Hematopoietic multipotent progenitor cell treated with erythropoietin and hydrocortisone succinate and interleukin-3 and kit ligand, for 8 days (in vitro differentiated cells): ENCODE results near the gene HOXB5.

Source experiments
- DNase-seq: peaks from one replicate; pipeline ENCODE4 v3.0.0-alpha.2; 2015

Gene HOXB5

DNA sequence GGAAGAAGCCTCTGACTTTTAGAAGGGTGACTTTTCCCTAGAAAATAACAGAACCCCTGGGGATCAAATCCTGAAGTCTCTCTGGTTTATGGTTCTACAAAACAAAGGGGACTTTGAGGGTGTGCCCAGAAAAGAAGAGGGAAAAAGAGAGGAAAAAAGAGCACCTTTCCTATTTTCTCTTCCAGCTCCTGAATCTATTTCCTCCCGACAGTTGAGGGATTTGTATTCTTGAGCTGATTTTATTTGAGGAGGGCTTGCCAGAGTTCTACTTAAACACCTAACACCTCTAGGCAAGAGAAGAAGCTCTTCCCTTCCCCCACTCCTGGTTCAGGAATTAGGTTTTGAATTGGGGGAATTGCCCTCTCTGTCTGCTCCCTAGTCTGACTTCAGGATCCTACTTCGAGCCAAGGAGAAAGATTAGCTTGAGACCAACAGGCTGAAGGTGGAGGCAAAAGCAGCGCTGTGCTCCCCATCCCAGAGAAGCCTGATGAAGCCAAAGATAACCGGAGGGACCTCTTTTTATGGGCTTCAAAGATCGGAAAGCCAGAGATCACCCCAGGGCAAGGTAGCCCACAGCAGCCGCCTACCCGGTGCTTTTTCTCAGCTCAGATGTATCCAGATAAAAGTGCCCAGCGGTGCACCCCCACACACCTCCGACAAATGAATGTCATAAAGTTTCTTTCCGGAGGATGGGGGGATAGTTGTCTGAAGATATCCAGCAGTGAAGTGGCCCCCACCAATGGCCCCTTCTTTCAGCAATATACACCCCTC lies 4.3 kb downstream of the HOXB5 start:
- no peak for DNase-seq

DNA sequence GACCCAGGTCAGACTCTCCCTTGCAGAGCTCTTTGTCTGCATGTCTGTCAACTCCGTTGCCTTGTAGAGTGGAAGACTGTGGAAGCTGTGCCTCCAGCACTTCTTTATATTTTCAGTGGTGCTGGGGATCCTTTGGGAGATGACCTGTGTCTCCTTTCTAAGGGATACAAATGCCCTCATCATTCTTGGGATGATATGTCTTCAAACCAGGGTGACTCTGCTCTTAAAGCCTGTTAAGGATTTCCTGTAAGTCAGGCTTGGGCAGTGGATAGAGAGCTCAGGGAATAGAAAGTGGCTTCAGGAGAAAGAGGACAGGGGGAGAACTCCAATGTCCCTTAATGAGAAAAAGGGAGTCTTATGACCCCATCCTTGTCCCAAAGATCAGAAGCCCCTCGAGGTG lies 5.1 kb downstream of the HOXB5 start:
- DNase-seq = no peak

DNA sequence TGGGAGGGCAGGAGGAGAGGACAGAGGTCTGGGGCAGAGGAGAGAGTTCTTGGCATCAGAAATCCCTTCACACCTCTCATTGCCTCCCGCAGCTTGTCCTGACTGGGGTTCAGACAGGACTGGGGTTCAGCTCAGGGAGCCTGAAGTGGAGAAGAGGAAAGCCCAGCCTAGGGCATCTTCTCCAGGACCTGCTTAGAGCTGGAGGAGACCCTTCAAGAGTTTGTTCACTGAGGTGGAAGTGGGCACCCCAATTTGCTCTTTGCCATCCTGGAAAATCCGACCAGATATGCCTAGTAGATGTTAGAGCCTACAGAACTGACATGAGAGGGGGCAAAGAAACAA lies 5.5 kb downstream of the HOXB5 start:
- DNase-seq = no peak

DNA sequence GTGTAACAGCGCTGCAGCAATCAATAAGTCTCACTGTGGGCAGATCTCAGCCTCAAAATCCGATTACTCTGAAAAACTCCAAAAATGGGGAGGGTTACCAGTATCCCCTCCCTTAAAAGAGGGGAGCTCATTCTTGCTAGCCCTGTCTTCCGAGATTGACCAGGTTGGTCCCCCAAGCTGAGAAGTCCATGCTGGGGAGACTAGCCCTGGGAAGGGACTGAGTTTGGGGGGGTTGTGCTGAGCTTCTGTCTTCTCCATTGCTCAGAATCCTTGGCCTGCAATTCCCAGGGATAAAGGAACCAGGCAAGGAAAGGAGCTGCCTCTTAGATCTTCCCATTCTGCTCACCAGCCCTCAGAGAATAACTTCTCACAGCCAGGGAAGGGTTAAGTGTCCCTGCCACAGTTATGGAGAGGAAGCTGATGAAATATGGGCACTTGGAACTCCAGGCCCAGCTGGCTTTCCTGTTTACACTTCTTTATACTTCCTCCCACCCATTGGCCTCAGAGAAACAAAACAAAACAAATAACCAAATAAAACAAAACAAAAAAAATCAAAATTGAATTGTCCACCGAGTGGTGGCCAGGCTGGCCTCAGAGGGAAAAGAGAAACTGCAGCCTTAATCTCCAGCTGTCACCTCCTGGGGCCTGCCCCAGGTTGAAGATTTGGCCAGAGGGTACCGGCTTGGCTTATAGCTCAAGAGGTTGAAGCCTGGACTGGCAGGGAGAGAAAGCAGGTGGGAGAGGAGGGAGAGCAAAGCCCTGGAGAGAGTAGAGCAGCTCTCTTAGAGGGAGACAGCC lies 6.1 kb downstream of the HOXB5 start:
- DNase-seq = no peak

DNA sequence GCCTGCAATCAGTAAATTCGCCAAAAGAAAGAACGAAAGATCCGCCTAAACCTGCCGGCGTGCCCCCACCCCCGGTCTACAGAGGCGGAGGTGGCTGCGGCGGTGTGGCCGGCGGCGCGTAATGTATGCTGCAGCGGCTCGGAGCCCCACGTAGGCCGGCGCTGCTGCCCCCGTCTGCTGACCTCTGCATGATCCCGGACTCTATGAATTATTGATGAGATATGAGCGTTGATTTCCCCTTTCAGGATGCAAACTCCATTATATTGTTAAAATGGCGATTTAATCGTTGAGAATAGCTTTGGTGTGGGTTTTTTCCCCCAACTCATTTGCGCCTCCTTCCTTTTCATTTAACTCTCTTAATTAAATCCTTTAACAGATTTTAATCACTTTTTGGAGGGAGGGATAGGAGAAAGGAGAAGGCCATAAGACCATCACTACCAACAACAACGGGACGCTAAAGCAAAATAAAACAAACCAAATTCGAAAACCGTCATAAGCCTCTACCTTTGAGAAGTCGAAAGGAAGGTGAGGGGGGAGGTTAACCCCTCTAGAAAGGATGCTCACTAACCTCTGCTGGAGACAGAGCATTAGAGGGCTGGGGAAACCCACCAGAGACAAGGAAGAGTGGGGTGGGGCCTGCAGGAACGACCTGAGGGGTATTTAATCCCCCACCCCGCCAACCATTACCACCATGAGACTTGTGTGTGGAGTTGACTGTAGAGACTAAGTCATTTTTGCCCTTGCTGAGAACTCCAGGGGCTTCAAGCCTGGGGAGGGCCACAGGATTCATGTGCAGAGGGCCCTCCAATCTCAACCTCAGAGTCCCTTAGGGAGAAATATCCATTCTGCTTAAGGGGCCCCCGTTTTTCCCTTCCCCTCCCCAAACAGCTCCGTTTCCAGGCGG lies 7.0 kb downstream of the HOXB5 start:
- no peak for DNase-seq

DNA sequence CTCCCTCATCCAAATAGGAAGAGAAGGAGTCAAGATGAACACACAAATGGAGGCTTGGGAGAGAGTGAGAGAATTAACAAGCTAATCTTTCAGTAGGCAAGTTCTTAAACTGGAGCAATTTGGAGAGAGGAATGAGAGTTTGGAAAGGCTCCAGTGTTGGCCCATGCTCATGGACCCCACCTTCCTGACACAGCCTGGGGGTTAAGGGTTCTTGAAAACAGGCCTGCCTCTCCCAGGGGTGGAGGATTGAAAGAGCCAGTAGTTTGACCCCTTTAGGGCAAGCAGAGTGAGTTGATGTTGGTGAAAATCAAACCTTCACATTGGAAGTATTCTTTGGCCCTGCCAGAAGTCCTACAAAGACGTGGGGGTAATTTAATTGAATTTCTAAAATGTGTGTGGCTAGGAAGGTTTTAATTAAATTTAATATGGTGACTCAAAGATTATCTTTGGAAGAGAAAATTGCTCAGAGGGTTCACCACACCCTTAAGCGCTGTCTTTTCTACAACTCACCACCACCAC lies 9.3 kb downstream of the HOXB5 start:
- DNase-seq = no peak

DNA sequence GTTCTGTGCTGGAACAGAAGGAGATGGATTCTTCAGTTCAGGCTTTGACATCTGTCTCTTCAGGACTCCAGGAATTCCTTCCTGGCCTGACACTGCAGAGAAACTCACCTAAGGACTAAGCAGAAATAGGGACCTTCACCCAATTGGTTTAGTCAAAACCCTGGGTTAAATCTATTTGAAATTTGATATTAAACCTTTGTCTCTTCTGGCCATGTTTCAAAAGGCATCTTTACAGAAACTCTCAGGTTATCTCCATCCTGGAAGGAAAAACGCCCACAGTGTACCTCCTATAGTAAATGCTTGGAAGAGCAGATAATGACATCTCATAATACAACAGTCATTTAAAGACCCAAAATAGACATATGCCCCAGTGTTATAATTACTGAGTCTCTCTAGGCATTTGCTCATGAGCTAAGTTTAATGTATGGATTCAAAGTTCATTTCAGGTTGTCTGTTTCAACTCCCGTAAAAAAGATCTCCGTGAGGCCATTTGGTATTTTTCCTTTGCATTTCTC lies 9.8 kb downstream of the HOXB5 start:
- no peak for DNase-seq

DNA sequence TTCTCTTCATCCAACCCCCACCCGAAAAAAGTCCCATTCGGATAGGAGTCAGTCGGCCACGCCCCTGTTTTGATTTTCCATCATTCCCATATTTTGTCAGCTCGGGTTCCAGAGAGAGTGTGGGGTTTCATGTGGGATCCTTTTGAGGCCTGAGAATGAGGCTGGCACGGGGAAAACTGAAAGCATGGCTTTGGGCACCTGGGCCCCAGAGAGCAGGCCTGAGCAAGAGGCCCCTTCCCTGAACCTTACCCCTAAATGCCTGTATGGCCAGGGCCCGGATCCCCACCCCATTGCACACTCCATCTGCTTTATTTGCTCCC lies 10.9 kb downstream of the HOXB5 start:
- no peak for DNase-seq

DNA sequence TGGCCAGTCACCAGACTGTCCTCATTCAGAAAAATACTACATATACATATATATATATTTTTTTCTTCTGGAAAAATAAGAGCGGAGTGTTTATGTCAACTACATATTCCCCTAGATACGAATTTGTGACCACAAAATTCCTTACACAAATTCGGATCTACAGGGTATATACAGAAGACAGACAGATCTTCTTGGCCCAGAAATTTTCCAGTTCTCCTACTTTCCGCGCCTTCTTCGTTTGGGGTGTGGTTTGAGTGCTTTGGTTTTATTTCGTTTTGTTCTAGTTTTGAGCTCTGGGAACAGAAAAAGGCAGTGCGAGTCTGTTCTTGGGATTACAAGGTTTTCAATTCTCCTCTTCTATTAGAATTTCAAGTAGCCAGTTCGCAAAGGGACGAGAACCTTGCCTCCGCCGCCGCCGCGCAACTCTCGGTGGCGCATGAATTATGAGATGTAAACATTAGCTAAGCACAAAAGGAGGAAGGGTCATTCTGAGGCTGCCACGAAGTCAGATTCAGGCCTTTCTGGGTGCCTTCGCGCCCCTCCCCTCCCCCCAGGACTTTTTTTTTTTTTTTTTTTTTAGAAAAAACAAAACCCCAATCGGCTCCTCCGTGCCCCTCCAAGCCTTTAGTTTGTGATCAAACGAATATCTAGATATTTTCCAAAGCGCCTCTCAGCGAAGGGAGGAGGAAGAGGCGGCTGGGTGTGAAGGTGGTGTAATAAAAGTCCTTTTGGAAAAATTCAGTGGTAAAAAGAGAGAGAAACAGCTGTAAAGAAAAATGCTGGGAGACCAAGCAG lies 13.6 kb downstream of the HOXB5 start:
- no peak for DNase-seq

DNA sequence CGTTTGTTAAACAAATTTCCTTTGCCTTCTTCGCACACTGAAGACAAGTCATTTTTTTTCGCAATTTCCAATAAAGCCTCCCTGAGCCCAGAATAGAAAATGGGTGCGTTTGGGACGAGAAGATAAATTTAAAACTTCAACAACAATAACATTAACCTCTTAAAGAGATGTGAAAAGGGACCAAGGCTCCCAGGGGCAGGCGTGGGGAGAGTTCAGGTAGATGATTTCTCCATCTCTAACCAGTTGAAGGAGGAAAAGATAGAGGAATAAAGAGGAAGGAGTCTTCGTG lies 14.2 kb downstream of the HOXB5 start:
- no peak for DNase-seq

DNA sequence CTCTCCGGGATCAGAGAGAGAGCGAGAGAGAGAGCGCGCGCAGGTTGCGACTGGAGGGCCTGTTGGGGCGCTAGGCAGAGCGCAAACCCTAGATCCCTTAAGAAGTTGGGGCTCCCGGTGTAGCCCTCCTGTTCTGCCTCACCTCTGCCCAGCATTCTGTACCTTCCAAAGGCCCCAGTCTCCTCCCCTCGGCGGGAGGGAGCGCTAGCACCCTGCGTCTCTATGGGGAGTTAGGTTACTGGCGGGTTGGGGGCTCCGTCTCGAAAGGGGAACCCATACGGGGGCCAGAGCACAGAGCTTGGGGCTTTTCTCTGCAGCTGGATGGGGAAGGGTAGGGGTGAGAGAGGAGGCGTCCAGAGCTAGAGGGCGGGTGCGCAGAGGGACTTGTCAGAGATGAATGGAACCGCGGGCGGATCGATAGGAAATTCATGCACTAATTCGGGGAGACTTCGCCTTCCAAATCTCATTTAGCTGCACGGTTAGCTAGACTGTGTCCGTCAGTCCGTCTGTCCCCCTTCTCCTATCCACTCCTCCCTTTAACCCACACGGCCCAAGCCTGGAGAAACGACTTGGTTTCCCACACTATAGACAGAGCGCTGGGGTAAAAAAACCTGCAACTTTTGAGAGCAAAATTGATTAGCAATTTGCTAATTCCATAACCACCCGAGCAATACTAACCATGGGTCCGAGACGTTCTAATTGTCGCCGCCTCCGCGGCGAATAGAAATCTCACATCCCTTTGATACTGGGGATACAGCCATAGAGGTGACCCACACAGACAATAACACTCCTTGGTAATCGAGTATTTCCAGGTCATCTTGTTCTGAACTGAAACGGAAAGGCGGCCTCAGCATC lies 14.7 kb downstream of the HOXB5 start:
- DNase-seq = no peak

DNA sequence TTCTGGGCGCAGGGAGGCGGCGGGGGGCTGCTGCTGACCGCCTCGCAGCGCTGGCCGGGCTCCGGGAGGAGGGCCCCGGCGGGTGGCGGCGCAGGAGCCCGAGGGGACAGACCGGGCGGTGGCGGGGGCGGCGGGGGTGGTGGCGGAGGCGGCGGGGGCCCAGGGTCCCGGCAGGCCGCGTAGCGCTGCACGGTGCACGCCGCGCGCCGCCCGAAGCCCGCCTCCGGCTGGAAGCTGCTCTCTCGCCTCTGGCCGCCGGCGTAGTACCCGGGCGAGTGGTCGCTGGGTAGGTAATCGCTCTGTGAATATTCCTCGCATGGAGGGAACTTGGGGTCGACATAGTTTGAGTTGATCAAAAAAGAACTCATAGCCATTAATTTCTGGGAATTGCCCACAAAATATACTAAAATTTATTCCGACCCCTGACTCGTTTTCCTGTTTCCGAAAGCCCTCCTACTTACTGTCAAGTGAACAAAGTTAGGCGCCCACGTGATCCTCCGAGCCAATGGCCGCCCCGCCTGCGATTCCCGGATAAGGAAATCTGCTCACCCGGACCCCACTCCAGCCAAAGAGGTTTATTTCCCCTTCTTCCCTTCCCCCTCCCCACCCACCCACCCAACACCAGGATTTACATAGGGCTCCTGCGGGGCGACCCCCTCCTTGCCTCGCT lies 15.5 kb downstream of the HOXB5 start, which contains the start of gene HOXB4:
TSS of gene HOXB4 (minus strand) at position 405 of the 670 bp plus-strand sequence. CDS start at position 374, 31 bp downstream.
- peak; percentile 86 for DNase-seq

DNA sequence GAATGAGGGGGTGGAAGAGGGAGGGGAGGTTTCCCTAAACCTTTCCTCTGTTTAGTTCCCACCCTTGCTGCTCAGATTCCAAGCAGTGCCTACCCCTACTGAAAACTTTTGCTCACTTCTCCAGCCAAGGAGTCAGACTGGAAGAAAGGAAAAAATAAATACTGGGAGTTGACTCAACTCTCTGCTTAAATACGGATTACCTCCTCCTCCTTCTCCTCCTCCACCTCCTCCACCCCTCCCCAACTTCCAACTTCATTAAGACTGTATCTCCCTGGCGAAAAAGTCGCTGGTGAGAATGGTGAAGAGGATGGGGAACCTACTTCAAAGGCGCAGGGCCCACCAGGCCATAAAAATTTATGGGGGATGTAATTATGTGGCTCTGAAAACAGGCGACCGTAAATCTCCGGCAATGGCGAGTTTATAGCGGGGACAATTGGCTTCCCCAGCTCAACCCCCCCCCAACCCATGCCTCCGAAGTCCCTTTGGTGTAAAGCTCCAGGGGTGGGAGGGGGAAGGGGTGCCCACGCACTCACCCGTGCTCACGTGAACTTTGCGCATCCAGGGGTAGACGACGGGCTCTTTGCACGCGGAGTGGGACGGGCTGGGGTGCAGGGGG lies 16.1 kb downstream of the HOXB5 start:
- no peak for DNase-seq

DNA sequence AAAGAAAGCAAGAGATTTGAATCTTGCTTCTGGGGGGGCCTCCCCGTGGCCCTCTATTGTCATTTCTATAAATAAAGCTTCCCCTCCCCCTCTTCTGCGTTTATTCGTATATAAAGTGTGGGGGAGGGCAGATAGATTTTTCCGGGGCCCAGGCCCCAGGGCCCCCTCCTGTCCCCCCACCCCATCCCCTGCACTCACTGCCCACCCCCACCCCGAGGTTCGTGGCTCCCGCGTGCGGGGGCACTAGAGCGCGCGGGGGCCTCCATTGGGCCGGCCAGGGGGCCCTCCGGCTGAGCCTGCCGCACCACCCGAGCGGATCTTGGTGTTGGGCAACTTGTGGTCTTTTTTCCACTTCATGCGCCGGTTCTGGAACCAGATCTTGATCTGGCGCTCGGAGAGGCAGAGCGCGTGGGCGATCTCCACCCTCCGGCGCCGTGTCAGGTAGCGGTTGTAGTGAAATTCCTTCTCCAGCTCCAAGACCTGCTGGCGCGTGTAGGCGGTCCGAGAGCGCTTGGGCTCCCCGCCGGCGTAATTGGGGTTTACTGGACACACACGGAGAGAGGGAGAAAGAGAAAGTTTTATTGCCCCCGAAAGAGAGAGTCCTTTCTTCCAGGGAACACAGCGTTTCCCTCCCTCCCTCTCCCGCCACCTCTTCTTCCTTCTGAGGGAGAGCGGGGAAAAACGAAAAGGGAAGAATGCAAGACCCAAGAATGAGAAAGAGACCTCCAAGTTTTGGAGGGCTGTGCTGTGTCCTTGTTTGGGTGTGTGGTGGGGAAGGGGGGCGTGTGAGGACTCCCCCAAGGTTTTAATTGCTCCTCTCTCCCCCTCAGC lies 16.9 kb downstream of the HOXB5 start:
- DNase-seq = peak; percentile 64

DNA sequence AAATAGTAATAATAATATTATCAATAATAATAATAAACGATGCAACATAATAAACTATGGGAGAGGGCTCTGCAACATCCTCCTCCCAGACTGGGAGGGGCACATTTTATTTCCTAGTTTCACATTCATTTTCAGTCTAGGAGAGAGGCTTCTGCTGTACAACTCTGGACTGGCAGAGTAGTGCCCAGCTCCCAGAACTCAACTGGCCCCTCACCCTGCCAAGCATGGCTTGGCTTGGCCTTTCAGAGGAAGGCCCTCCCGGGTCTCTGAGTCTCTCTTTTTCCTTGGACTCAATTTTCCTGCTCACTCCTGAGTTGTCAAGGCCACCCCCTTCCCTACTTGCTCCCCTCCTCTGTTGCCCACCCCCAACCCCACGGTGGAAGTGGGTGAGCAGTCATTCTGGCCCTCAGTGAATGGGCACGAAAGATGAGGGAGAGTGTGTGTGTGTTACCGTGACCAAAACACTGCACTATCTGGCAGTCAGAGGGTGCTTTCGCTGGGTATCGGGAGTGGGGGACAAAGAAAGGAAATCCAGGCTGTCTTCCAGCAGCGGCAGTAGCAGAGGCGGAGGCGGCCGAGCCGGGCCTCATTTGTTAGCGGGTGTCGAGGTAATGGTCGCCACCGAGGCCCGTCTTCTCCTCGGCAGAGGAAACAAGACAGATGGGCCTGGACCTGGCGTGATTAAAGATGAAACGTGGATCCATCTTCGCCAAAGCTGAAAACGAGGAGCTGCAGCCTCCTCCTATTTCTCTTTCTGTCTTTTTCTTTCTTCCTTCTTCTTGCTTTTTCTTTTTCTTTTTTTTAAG lies 17.7 kb downstream of the HOXB5 start:
- DNase-seq = no peak

DNA sequence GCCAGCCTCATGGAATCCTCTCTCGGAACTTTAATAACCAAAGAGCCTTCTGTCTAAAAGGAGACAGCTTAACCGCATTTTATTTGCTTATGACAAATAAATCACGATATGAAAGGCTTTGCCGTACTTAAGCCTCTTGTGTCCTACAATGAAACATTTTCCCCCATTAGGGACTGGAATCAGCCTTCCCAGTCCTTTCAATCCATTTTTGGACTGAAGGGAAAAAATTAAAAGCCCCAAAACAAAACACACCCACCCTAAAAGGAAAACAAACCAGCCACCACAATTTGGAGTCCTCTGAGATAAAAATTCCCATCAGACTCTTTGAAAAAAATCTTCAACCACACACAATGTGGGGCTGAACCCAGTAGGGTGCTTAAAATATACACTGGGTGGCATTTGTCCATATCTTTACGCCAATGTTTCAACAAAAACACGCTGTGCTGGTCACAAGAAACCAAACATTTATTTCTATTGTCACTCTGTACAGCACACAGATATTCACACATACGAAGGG lies 18.5 kb downstream of the HOXB5 start:
- no peak for DNase-seq

DNA sequence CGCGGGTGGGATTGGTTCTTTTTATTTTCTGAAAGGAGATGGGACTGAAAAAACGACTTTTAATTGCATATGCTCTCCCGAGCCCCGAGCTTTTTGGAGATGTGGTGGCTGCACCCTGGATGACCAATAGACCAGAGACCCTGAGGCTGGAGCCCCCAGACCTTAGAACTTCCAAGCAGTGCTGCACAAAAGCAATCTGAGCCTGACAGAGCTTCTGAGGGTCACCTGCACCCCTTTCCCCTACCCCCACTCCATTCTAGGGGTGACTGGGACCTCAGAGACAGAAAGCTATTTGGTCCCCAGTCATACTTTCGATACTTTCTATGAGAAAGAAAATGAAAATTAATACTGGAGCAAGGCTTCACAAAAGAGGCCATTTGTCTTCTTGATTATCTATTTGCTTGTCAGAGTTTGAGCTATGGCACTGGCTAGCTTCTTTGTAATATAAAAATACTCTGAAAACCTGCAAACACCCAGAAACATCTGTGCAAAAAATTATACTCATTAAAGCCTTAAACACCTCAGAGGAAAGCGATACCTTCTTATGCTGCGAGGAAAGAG lies 19.0 kb downstream of the HOXB5 start:
- no peak for DNase-seq

DNA sequence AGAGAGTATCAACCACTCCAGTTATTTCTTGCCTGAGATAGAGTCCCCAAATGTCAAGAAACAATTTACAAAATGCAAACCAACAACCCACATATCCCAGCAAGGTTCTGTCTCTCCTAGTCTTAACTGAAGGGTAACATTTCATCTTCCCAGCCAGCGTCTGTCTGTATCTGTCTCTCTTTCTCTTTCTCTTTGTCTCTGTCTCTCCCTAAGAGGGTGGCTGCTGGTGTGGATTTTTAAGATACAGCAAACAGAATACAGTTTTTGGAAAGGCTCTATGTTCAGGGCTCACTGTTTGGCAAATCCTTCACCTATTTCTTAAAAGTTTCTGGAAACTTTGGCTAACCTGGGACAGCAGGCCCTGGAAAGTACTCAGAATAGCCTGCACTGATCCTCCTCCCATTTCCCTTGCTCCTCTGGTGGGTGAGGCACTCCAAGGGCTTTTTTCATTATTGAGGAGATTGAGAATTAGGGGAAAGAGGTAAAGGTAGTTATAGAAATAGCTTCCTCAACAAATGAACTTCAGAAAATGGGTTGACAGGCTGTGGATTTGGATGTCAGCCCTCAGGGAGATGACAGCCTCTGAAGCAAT lies 21.7 kb downstream of the HOXB5 start:
- DNase-seq = no peak
